GM21529 (cell line): ENCODE measurements around the gene KIF13A.
"Not testable (repeated sequence)": the region's sequence is repeated elsewhere in the genome, so short reads cannot be mapped to it uniquely, and the experiment has no call there.

ENCODE experiments used
- ATAC-seq: cut with Tn5 transposase; IDR thresholded peaks from one replicate; pipeline ENCODE4 v1.9.1; 2021; ENCODE audit not compliant: unreplicated experiment

The KIF13A gene

DNA sequence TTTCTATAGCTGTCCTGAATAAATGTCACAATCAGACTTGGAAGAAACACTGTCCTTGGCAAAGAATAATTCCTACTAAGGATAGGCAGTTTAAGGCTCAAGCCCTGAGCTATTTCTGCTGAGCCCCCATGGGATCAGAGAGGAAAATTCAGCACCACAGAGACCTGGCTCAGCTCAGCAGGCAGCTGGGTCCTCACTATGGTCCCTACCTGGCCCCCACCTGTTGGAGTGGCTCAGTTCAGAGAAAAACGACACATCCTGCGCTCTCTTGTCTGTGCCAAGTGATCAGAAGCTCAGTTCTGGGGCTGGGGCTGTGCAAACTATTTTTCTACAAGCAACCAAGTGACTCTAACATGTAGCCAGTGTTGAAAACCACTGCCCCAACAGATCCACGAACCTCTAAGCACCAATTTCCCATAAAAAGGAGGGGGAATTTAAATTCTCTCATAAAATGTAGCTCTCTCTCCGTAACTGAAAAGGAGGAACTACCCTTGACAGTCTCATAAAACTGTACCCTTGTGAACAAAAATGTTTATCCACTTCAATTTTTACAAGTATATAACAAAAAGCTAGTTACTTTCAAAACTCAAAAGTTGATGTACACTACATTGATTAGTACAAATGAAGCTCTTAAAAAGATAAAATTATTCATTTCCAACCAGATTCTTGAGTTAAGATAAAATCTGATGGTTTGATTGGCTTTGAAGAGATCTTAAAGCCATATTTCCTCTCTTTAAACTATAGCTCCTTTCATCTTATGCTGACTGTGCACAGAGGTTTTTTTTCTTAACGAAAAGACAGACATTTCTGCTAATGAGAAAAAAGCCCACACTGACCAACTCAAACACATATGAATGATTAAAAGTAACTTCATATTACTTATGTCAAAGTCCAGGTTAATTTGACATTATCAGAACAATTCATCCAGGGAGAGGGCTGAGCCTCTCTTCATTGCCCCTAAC lies 52.0 kb downstream of the KIF13A start:
- no peak for ATAC-seq

DNA sequence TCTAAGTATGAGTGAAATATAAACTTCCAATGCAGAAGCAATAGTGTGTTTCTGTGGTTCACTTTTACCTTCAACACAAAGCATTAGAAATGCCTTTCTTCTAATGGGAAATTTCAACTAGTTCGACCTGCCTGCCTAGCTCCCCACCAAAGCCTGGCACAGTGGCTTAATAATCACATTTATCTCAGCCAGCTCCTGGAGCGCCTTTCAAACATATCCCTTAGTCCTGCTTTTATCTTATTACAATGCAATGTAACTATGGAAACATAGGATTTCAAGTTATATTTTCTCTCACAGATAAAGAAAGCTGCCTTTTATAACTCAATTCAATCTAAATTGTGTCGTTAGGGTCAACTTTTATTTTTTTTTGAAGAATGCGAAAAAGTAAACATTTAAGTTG lies 53.7 kb downstream of the KIF13A start:
- no peak for ATAC-seq

DNA sequence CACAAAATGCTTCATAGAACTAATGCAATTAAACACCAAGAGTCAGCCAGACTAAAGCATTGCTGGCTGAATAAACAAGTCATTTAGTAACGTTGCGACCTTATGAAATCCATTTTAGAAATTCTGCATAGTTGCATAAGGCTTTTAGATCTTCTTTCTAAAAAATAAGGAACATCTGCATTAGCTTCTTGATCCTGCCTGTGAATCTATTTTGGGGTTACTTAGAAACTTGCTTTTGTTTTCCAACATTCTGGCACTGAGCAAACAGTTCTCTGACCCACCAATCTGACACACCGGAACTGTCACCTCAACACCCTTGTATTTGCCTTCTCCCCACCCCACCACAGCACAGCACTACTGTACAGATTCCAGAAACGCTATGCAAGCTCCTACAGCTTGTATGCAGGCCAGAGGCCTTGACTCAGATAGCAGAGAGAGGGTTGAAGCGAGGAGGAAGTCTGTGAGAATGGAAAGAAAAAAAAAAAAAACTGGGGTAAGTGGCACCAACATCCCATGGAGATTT lies 55.0 kb downstream of the KIF13A start:
- no peak for ATAC-seq

DNA sequence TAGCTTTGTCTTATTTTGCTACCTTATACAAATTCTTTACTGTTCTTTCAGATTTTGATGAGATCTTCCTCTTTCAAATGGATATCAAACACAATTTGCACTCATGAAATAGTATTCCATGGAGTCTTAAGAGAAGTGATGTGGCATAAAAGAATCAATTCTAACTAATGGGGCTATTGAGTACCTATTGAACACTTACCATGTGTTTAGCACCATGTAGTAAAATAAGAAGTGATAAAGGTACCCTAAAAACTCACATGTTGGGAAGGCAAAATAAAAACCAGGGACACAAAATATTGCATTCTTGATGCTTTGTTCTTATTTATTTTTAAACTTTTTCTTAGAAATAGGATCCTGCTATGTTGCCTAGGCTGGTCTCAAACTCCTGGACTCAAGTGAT lies 56.2 kb downstream of the KIF13A start:
- ATAC-seq, result no peak

DNA sequence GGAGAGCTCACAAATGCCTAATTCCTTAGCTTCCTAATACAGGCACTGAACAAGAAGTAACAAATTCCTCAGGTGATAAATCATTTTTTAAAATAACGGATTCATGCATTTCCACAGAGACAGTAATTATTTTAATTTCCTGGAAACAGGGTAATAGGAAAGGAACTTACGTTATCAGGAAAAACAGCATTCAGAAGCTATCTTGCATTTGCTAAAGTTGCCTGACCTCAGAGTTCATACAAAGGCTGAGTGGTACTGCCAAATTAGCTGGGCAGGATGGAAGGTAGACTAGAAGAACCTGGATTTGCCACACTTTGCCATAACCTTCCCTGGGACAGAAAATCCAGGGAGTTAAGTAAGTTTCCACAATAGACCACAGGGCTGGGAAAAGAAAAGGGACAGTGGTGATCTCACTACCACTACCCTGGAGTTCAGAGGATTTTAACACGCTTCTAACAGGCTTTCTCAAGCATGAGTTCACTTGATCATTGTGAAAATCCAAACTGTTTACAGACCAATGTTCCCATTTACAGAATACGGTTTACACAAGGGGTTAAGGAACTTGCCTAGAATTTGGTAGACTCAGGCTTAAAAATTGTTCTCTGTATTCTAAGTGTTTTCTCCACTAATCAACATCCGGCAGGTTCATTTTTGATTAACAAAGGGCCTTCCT lies 57.0 kb downstream of the KIF13A start:
- ATAC-seq, result no peak

DNA sequence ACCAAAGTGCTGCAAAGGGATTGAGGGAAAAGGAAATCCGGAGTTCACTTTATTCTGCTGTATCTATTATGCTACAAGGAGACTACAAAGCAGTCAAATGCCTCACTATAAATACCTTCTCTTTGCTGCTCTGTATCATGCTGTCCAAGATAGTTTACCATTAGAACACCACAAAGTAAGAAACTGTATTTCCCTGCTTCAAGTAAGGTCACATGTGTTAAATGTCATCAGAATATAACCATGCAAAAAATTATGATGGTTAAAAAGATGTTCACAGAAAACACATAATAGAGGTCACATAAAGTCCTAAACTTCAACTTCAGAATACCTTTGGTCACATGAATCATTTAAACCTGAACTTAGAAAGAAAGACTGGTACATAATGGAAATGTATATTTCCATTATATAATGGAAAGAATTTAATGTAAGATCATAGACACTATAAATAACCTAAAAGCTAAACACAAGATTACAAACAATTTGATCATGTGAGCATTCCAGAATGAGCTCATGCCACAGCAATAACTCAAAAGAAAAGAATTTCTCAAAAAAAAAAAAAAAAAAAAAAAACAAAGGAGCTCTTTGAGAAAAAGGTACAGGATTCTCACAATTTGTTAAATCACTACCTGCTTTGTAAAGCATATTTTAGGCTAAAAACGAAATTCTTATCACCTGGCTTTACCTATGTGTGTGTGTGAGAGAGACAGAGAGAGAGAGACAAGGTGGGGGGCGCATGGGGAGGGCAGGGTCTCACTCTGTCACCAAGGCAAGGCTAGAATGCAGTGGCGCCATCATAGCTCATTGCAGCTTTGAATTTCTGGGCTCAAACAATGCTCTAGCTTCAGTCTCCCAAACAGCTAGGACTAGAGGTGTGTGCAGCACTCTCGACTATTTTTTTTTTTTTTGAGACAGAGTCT lies 58.7 kb downstream of the KIF13A start:
- ATAC-seq, result no peak

DNA sequence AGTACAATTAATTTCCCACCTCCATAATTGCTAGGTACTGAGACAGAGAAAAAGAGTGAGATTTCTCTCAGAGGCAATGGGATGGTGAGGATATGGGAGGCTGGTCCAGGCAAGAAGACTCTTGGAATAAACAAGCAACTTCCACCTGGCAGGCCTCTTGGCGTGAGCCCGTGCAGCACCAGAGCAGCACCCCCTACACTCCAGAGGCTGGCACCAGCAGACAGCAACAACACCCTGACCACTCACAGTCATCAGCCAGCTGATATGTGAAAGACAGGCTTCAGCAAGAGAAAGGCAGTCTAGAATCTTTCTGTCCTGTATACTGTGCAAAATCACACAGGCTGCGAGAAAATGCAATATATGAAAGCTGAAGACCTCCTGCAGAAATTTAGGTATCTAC lies 59.7 kb downstream of the KIF13A start:
- ATAC-seq, result no peak

DNA sequence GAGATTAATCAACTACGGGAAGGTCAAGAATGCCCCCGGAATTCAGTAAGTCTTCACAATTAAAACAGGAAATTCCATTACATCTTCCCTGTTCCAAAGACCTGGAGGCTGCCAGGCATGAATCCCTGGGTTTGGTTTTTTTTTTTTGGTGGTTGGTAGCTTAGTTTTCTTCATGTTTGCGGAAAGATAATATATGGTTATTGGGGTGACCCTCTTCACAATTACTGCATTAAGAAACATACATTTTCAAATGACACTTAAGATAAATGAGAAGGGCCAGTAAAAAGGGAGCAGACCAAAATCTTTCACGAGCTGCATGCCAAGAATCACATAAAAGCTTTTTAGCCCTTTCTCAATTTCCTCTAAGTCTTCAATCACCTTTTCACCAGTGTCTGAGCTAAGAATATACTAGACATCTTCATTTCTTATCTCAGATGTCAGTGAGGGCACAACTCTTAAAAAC lies 64.0 kb downstream of the KIF13A start:
- ATAC-seq, result no peak

DNA sequence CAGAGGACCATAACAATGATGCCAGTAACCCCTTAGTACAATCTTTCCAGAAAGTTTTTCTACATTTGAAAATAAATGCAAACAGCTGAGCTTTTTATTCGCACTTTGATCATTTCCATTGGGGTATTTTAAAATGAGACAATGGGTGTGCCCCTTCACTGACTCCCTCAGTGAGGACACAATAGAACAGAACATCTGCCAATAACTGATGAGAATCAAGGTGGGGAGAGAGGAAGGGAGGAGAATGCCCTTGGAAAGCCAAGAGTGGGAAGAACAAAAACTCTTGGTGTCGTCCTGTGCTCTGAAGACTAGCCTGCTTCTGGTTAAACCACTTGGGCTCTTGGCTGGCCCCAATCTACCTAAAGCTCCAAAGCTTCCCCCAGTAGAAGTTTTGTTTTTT lies 66.0 kb downstream of the KIF13A start:
- ATAC-seq, result no peak

DNA sequence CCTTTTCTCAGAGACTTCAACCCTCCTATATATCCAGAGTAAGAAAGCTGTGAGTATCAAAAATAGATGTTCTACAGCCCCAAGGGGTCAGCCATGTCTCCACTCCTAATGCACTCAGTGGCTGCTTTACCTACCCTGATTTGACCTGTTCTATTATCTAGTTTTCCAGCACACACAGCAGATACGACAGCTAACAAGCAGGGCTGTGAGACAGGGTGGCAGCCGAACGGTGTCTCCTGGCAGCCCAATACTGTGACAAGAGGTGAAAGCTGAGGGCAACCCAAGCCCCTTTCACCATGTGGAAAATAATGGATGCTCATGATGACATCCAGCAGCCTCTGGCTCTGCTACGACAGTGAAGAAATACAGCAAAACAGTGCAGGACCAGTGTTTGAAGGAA lies 67.9 kb downstream of the KIF13A start:
- no peak for ATAC-seq

DNA sequence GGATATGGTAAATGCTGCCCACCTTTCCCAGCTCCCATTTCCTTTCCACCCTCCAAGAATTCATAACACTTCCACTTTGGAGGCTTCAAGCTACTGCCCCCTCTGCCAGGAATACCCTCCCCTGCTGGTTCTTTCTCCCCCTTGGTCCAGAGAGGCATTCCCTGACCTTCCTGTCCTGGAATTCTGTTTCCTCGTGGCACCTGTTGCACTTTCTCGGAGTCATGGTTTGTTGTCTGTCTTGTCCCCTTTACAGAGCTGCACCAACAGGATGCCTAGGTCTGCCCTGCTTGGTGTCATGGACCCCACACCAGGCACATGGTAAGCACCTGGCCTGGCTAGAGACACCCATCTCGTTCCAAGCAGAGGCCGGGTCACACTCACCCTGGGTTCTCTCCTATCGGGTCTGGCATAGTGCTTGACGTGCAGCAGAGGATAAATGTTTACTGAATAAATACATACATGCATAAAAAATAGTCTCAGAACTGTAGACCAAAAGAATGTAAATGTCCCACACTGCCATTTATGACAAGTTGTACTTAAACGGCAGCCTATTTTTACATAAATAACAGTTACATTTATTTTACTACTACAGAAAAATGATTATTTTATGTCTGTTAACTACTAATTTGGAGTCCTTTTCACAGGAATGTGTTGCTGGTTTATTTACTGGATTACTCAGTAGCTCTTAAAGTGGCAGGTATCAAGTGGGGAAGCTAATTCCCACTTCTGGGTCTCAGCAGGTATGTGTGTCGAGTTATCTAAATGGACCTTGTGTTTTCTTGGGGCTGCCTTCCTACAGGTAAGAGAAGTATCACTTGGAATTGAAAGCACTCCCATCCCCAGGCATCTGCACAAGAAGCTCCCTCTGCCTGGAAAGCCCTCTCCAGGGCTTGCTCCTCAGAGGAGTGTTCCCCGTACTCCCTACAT lies 69.3 kb downstream of the KIF13A start:
- ATAC-seq, result no peak

DNA sequence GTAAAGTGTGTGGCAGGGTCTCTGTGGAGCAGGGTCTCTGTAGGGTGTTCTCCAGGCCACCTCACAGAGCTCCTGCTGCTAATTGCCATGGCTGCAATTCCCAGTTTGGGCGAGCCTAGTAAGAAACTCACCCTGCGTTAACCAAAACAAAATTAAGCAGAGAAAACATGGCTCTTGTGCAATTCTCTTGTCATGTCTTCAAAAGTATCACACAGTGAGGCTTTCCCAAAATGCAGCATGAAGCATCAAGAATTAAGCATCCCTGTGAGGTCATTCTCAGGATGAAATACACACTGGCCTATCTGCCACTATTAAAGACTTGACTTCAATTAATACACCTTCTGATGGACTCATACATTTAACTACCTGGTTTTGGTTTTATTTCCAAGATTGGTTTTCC lies 72.8 kb downstream of the KIF13A start:
- no peak for ATAC-seq

DNA sequence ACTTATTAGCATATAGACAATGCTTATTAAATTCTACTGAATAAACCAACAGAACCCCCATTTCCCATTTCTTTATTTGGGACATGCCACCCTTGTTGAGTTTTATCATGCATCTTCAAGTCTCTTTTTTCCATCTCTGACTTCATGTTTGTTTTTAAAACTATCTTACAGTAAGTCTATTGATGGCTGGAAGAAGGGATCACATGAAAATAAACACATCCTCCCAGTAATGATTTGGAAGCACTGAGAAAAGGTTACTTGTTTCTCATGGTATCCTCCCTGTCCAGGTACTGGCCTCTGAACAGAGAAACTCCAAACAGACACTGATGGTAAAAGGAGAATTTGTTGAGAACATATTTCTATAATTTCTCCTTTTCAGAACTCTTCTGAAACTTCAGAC lies 74.9 kb downstream of the KIF13A start:
- no peak for ATAC-seq

DNA sequence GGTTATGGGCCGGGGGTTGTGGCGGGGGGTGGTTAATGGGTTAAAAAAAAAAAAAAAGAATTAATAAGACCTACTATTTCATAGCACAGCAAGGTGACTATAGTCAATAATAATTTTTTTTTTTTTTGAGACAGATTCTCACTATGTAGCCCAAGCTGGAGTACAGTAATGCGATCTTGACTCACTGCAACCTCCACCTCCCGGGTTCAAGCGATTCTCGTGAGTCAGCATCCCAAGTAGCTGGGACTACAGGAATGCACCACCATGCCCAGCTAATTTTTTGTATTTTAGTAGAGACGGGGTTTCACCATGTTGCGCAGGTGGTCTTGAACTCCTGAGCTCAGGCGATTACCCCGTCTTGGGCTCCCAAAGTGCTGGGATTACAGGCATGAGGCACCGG lies 75.8 kb downstream of the KIF13A start:
- not testable (repeated sequence) for ATAC-seq

DNA sequence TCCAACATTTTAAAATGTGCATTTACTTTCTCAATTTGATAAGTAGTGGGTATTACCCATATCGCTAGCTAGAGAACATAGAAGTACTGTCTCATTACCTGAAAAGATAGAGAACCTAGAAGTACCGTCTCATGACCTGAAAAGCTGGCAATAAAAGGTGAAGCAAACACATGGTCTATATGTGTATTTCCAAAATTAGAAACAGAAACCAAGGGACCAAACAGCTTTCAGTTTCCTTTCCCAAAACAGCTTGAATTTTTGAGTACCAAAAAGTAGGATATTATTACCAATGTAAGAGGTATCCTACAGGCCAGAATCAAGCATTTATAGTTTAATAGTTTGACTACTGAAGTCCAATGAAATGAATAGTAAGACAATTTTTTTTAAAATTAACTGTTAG lies 77.2 kb downstream of the KIF13A start:
- ATAC-seq, result no peak

DNA sequence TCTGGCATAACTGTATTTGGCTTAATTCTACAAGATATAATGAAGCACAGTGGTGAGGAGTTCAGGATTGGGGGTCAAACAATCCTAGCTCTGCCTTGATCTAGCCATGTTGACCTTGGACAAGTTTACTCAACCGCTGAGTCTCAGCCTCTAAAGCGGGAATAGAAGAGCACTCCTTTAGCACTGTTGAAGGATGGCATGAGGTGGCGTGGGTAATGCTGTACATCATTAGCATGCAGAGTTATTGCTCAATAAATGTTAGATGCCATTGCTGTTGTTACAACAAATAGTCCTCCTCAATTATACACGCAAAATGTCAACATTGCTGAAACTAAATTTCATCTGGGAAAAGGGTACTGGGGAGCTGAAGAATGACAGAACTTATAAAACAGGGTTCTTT lies 78.6 kb downstream of the KIF13A start:
- no peak for ATAC-seq

DNA sequence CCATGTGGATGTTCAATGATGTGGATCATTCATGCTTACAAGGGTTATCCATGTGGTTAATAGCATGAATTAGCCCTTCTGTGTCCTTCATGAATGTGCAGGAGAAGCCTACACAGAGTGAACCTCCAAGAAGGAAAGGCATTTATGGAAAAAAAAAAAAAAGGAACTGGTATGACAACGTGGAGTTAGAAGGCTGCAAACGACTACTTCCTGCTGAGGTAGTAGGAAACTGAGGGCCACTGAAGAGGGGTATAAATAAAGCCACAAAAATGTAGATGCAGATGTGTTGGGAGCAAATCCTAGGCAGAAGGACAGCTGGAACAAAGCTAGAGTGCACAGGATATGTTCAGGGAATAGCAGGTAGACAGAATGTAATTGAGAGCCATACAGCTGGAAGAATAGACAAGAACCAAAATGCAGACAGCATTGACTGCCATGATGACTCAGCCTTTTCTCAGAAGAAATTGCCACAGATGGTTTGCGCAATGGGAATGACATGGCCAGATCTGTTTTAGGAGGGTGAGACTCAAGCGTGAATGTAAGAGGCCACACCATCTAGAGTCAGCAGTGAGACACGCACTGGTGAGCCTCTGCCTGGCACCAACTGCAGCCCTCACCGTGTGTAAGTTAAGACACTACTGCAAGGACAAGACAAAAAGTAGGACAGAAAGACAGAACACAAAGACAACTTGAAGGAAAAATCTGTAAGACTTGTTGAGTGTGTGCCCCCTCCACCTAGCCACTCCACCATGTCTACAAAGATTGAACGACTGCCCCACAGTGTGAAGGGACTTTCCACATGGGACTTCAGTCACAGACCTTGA lies 79.8 kb downstream of the KIF13A start:
- no peak for ATAC-seq

DNA sequence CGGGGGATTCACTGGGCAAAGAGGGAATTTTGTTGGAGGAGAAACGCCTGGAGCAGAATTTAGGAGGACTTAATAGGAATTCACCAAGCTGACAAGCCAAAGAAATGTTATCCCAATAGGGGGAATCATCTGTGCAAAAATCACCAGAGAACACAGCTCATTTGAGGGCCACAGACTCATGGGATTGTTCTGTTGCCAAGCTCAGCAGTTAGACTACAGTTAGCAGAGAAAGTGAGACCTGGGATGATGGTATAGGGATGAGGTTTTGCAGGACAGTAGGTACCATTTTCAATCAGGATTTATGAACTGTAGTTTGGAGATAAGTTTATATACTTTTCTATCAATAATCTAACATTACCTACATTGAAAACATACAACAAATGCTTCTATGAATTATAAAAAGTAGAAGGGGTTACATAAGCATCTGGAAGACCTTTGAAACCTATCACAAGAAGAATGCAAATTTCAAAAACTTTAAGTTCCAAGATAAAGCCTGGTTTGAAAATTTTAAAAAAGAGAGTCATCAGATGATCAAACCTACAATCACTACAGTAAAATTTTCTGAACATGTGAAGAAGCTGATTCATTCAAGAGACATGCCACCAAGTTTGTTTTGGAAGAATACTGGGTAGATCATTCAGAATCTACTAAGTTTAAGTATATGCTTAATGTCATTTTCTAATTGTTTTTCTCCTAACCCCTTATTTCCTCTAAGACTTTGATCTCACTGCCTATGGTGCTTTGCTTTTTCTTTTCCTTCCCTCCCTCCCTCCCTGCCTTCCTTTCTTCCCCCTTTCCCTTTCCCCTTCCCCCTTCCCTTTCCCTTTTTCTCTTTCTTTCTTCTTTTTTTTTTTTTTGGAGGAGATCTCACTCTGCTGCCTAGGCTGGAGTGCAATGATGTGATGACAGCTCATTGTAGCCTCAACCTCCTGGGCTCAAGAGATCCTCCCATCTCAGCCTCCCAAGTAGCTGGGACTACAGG lies 81.5 kb downstream of the KIF13A start:
- ATAC-seq, result no peak
